ENCODE results near the gene EVX2. TPM values are rescaled to one million over a fixed set of nuclear protein-coding genes. Genes with fewer than 3 reads are reported as not detected.

EVX2 gene
- polyA plus RNA-seq, 1 of the 3 experiments (the other 2 are of a cell fraction), result not detected

GRCh38 chr2:176100547-176101140, 16.9 kb upstream of the EVX2 start (continued):
- no peak for TF ChIP-seq ZBTB33 (IDR thresholded peaks at IDR 0.05; ENCODE audit: borderline replicate concordance, low read depth)
- no peak for TF ChIP-seq EZH2phosphoT487 (IDR thresholded peaks at IDR 0.05; ENCODE audit: borderline replicate concordance, low read depth)
- no peak for TF ChIP-seq FOSL2 (IDR thresholded peaks at IDR 0.05; ENCODE audit: borderline replicate concordance, low read depth)
- TF ChIP-seq ELF1 (IDR thresholded peaks at IDR 0.05), result no peak

DNA sequence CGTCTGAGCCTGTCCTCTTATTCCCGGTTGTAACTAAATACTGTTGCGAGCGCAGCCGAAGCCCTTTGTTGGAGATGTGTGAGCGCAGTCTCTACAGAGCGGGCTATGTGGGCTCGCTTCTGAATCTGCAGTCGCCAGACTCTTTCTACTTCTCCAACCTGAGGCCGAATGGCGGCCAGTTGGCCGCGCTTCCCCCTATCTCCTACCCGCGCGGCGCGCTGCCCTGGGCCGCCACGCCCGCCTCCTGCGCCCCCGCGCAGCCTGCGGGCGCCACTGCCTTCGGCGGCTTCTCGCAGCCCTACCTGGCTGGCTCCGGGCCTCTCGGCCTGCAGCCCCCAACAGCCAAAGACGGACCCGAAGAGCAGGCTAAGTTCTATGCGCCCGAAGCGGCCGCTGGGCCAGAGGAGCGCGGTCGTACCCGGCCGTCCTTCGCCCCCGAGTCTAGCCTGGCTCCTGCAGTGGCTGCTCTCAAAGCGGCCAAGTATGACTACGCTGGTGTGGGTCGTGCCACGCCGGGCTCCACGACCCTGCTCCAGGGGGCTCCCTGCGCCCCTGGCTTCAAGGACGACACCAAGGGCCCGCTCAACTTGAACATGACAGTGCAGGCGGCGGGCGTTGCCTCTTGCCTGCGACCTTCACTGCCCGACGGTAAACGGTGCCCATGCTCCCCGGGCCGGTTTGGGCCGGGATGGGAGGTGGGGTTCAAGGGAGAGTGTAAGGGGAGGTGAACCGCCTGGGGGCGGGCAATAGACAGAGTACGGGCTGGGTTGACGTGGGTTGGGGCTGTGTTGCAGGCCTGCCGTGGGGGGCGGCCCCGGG, 16.2 kb upstream of the EVX2 start, which contains the start of gene HOXD12:
Gene HOXD12, plus strand, starts transcription at position 68 of the 819 bp plus-strand sequence. Its CDS starts 7 bp downstream, at position 75.
- Histone ChIP-seq H3K36me3 (replicated peaks in 1 of 2; ENCODE audit: control insufficient read depth in 1 of 2, insufficient read depth in 2 of 2, low read length in 1 of 2) (no peaks in the 10 kb centered on the region), H3K9ac (no peak within 1 kb of the TSS), H2AFZ (ENCODE audit: low read depth) (no peak within 1 kb of the TSS), H3K79me2 (ENCODE audit: insufficient read depth) (no peaks in the 10 kb centered on the region), H3K4me1 (ENCODE audit: control insufficient read depth in 1 of 2, insufficient read depth in 2 of 2, low read depth in 1 of 2, low read length in 1 of 2) (peaks cover 0 to 26% of the 10 kb centered on the region in 2 experiments; a peak in 3 of 4 replicates), H3K9me3 (no peaks in the 10 kb centered on the region), H3K4me2 (no peak within 1 kb of the TSS), H3K4me3 (ENCODE audit: low read depth in 2 of 2, low read length in 1 of 2) (peak within 1 kb of the TSS in 1 of 2 experiments; percentile 48; a peak in 1 of 4 replicates), H3K27ac (ENCODE audit: low read depth in 2 of 2, low read length in 1 of 2) (no peak within 1 kb of the TSS), H3K9me2 (no peaks in the 10 kb centered on the region), H3F3A (replicated peaks; ENCODE audit: insufficient read depth) (peaks cover 8% of the 10 kb centered on the region), H4K20me1 (ENCODE audit: insufficient read depth) (no peaks in the 10 kb centered on the region), H3K27me3 (ENCODE audit: insufficient read depth) (peaks cover 97% of the 10 kb centered on the region)
- DNase-seq, result no peak
- ChIA-PET POLR2A (no interaction called here), CTCF (interaction anchor here (1.0 to 13.5 kb wide), 6 partner anchors 10 to 1069 kb away, joined by 3 to 264 read pairs (median 56); partner anchors contain the start of genes HOXD10 and HOXD11)
- TF ChIP-seq CHD2 (IDR thresholded peaks at IDR 0.05; ENCODE audit: low read length, partially characterized antibody) (no peak), SMC3 (IDR thresholded peaks at IDR 0.05; ENCODE audit: low read depth, low read length) (no peak), EZH2phosphoT487 (IDR thresholded peaks at IDR 0.05; ENCODE audit: borderline replicate concordance, low read depth) (peak; percentile 51)
- 60% methylated on average over 30 of the region's 70 CpGs for WGBS (ENCODE audit: low lambda C conversion rate)

- H4K20me1 ChIP-seq (ENCODE audit: insufficient read depth), result no peaks in the 10 kb centered on the region
- no peaks in the 10 kb centered on the region for H3K9me2 ChIP-seq
- ChIA-PET CTCF (interaction anchor here (1.0 to 13.5 kb wide), 10 partner anchors 10 to 1399 kb away, joined by 3 to 264 read pairs (median 52); partner anchors contain the start of genes EVX2, HOXD10 and HOXD11), POLR2A (no interaction called here)
- no peak for DNase-seq
- H3K36me3 ChIP-seq (replicated peaks in 1 of 2; ENCODE audit: control insufficient read depth in 1 of 2, insufficient read depth in 2 of 2, low read length in 1 of 2), result no peaks in the 10 kb centered on the region
- no peak overlapping the region for H2AFZ ChIP-seq (ENCODE audit: low read depth)
- 51% methylated on average over 22 of the region's 30 CpGs for WGBS (ENCODE audit: low lambda C conversion rate)
- no peaks in the 10 kb centered on the region for H3K79me2 ChIP-seq (ENCODE audit: insufficient read depth)
- H3K27me3 ChIP-seq (ENCODE audit: insufficient read depth), result peaks cover 97% of the 10 kb centered on the region
- H3K9me3 ChIP-seq, result no peaks in the 10 kb centered on the region
- H3K4me3 ChIP-seq (ENCODE audit: low read depth in 2 of 2, low read length in 1 of 2), result no peak overlapping the region
- no peak overlapping the region for H3K27ac ChIP-seq (ENCODE audit: low read depth in 2 of 2, low read length in 1 of 2)
- no peak for TF ChIP-seq EZH2phosphoT487 (IDR thresholded peaks at IDR 0.05; ENCODE audit: borderline replicate concordance, low read depth)
- TF ChIP-seq, protein P1, sequence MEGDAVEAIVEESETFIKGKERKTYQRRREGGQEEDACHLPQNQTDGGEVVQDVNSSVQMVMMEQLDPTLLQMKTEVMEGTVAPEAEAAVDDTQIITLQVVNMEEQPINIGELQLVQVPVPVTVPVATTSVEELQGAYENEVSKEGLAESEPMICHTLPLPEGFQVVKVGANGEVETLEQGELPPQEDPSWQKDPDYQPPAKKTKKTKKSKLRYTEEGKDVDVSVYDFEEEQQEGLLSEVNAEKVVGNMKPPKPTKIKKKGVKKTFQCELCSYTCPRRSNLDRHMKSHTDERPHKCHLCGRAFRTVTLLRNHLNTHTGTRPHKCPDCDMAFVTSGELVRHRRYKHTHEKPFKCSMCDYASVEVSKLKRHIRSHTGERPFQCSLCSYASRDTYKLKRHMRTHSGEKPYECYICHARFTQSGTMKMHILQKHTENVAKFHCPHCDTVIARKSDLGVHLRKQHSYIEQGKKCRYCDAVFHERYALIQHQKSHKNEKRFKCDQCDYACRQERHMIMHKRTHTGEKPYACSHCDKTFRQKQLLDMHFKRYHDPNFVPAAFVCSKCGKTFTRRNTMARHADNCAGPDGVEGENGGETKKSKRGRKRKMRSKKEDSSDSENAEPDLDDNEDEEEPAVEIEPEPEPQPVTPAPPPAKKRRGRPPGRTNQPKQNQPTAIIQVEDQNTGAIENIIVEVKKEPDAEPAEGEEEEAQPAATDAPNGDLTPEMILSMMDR (IDR thresholded peaks at IDR 0.05), result no peak
- TF ChIP-seq RCOR1 (IDR thresholded peaks at IDR 0.05; ENCODE audit: low read length), result no peak
- TF ChIP-seq MXI1 (IDR thresholded peaks at IDR 0.05; ENCODE audit: low read depth, low read length), result no peak
- TF ChIP-seq MEF2A (IDR thresholded peaks at IDR 0.05; ENCODE audit: borderline replicate concordance, low read depth), result no peak
- TF ChIP-seq TCF12 (IDR thresholded peaks at IDR 0.05), result no peak
- TF ChIP-seq, protein P2, sequence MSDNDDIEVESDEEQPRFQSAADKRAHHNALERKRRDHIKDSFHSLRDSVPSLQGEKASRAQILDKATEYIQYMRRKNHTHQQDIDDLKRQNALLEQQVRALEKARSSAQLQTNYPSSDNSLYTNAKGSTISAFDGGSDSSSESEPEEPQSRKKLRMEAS (IDR thresholded peaks at IDR 0.05; ENCODE audit: low read depth), result no peak
- no peak for TF ChIP-seq GABPA (IDR thresholded peaks at IDR 0.05; ENCODE audit: low read depth)
- TF ChIP-seq NFIC (IDR thresholded peaks at IDR 0.05; ENCODE audit: borderline replicate concordance), result no peak
- peaks cover 0 to 20% of the 10 kb centered on the region in 2 experiments; a peak in 3 of 4 replicates for H3K4me1 ChIP-seq (ENCODE audit: control insufficient read depth in 1 of 2, insufficient read depth in 2 of 2, low read depth in 1 of 2, low read length in 1 of 2)
- peaks cover 3% of the 10 kb centered on the region for H3F3A ChIP-seq (replicated peaks; ENCODE audit: insufficient read depth)
- H3K9ac ChIP-seq, result no peak overlapping the region
- no peak overlapping the region for H3K4me2 ChIP-seq
These were observed 15.5 kb upstream of the EVX2 start for GRCh38 chr2:176099159-176099727.
